Epithelial cell of proximal tubule (primary cell): ENCODE results near the gene ANOS1. TPM values are rescaled to one million over a fixed set of nuclear protein-coding genes. Genes with fewer than 3 reads are reported as not detected.

ENCODE experiments used
- DNase-seq: peaks from one replicate; pipeline ENCODE4 v3.0.0-alpha.2; 2011; ENCODE audit warnings: low read depth
- H3K4me3 ChIP-seq: 2 replicates; pipeline ENCODE4 v1.5.1; 2011; ENCODE audit warnings: low read depth, mild to moderate bottlenecking, low read length
- CTCF ChIP-seq: conservative IDR thresholded peaks from 2 replicates; pipeline ENCODE4 v1.5.1; 2012; ENCODE audit warnings: low read depth, mild to moderate bottlenecking, low read length
- total RNA-seq: library from RNA; depleted of rRNA; stranded (reverse); fragments of >200 nt; gene quantifications from 2 replicates; pipeline ENCODE4 v1.2.3, GENCODE V29; 2015

Gene ANOS1
- total RNA-seq, 1 donor from 2014 or later = 2.3 TPM

GRCh38 chrX:8714164-8714563 is 17.8 kb downstream of the ANOS1 start:
- no peak overlapping the region for H3K4me3 ChIP-seq
- DNase-seq = no peak
- no peak for TF ChIP-seq CTCF

DNA sequence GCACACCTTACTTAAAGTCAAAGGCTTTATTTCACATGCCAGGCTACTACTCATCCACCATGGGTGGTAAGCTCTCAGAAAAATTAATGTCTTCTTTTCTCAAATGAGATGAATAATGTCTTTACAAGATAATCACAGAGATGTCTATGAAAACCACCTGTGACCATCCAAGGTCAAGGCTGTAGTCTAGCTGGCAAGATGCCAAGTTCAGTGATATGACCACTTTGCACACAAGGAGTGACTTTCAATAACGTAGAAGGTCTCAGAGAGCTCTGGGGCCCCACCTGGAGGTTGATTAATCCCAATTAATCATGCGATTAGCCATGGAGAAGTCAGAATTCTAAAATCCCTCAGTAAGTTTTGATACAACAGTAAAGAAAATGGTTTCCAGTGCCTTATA is 20.5 kb downstream of the ANOS1 start:
- no peak overlapping the region for H3K4me3 ChIP-seq
- no peak for TF ChIP-seq CTCF
- DNase-seq = no peak

DNA sequence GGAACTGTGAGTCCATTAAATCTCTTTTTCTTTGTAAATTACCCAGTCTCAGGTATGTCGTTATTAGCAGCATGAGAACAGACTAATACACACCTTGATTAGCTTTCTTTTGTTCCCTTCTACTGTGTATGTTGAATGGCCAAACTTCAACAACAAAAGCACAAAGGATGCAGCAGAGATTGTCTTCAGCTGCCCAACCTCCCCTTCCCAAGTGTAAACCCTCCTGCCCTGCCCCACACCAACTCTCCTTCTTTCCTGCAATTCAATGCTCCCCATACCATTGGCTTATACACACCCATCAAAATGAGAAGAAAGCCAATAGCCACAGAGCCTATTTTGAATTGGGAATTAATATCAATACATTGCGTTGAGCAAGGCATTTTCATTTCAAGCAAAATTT is 27.8 kb downstream of the ANOS1 start:
- DNase-seq = no peak
- H3K4me3 ChIP-seq = no peak overlapping the region
- TF ChIP-seq CTCF = no peak

- no peak for TF ChIP-seq CTCF
- H3K4me3 ChIP-seq = no peak overlapping the region
- no peak for DNase-seq
Measured at GRCh38 chrX:8692871-8693270, 39.1 kb downstream of the ANOS1 start.

- no peak for DNase-seq
- no peak overlapping the region for H3K4me3 ChIP-seq
- no peak for TF ChIP-seq CTCF
Measured at GRCh38 chrX:8689473-8689872, 42.5 kb downstream of the ANOS1 start.

DNA sequence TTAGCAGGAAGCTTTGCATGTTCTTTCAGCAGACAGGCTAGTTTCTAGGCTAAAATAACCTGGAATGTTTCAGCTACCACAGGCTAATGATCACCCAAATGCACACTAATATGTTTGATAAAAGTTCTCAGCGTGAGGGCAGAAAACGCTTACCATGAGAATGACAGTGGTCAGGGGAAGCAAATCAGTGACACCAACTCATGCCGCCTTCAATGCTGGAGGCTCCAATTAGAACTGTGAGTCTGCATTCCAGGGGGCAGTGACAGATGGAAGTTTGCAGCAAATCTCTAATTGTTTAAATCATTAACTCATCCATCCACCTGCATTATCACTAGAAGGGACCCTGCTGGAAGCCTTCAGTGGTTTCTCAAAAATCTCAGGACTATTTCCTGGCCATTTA is 43.2 kb downstream of the ANOS1 start:
- TF ChIP-seq CTCF = no peak
- no peak overlapping the region for H3K4me3 ChIP-seq
- no peak for DNase-seq

GRCh38 chrX:8684201-8684965 is 47.6 kb downstream of the ANOS1 start:
- DNase-seq = peak; percentile 4
- H3K4me3 ChIP-seq = peak overlapping the region; percentile 26
- TF ChIP-seq CTCF = no peak
